HG03108 (cell line): ENCODE measurements around the gene HOXD10.

ENCODE experiments used
- ATAC-seq: cut with Tn5 transposase; IDR thresholded peaks from one replicate; pipeline ENCODE4 v1.9.1; 2021; ENCODE audit warnings: moderate library complexity; ENCODE audit not compliant: unreplicated experiment

Gene HOXD10

GRCh38 chr2:176115883-176116813 is at the start of gene HOXD10:
Gene HOXD10 (plus strand): TSS chr2:176116778. CDS start chr2:176116834, 56 bp downstream.
- ATAC-seq, result no peak

GRCh38 chr2:176067589-176068418 is 48.8 kb upstream of the HOXD10 start:
- no peak for ATAC-seq

GRCh38 chr2:176068419-176068832 is 48.2 kb upstream of the HOXD10 start:
- ATAC-seq, result no peak

GRCh38 chr2:176071330-176072291 is 45.0 kb upstream of the HOXD10 start:
- no peak for ATAC-seq

GRCh38 chr2:176072292-176072669 is 44.3 kb upstream of the HOXD10 start:
- ATAC-seq, result no peak

GRCh38 chr2:176072951-176073904 is 43.4 kb upstream of the HOXD10 start:
- no peak for ATAC-seq

- ATAC-seq, result no peak
These were observed 41.6 kb upstream of the HOXD10 start for GRCh38 chr2:176074919-176075425.

GRCh38 chr2:176075481-176075880 is 41.1 kb upstream of the HOXD10 start:
- no peak for ATAC-seq

- no peak for ATAC-seq
These were observed 40.5 kb upstream of the HOXD10 start for GRCh38 chr2:176076063-176076462.

- no peak for ATAC-seq
These were observed 39.8 kb upstream of the HOXD10 start for GRCh38 chr2:176076796-176077195.

- no peak for ATAC-seq
These were observed 37.9 kb upstream of the HOXD10 start for GRCh38 chr2:176078541-176079284.

- no peak for ATAC-seq
These were observed 37.2 kb upstream of the HOXD10 start for GRCh38 chr2:176079285-176079830.

GRCh38 chr2:176079831-176080539 is 36.6 kb upstream of the HOXD10 start:
- ATAC-seq, result no peak

- no peak for ATAC-seq
These were observed 35.8 kb upstream of the HOXD10 start for GRCh38 chr2:176080540-176081375.

- no peak for ATAC-seq
These were observed 35.2 kb upstream of the HOXD10 start for GRCh38 chr2:176081376-176081836.

- ATAC-seq, result no peak
These were observed 34.6 kb upstream of the HOXD10 start for GRCh38 chr2:176081837-176082524.
